ENCODE results near the gene URB1.
"Not testable (repeated sequence)": the region's sequence is repeated elsewhere in the genome, so short reads cannot be mapped to it uniquely, and the experiment has no call there.

URB1 gene

DNA sequence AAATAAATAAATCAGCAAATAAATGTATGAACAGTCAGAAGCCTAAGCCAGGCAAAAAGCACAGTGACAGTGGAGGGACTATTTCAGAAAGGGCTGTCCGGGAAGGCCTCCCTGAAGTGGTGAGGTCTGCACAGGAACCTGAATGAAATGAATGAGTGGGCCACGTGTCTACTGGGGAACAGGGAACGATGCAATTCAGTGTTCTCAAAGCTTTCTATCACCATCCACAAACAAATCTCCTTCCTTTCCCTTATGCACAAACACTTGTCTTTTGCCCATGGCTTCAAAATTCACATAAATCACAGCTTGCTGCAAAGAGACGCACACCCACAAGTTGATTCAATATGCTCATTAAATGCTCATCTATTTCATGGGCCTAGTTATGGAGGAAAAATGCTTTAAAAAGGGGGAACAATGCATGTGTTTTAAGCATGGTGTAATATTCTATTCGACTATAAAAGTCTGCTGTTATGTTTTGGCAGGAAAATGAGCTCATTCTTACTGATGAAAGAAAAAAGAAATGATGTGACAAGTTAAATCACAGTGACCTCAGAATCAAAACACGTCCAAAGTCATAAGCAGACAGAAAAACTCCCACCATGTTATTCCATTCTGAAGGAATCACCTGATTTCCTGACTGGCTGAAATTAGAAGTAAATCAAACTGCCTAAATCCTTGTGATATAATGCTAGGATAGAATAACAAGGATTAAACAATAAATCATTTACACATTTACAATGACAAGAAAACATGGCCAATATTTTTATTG is 21.6 kb downstream of the URB1 start:
- no peak for DNase-seq

DNA sequence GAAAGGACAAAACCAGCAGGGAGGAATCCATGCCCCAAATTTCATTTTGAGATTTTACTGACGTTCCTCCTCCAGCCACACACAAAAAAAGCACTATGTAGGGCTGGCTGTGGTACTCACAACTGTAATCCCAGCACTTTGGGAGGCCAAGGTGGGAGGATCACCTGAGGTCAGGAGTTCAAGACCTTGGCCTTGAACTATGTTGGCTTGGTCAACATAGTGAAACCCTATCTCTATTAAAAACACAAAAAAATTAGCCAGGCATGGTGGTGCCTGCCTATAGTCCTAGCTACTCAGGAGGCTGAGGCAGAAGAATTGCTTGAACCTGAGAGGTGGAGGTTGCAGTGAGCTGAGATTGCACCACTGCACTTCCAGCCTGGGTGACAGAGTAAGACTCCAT is 23.9 kb downstream of the URB1 start:
- not testable (repeated sequence) for DNase-seq

- no peak for DNase-seq
These were observed 24.4 kb downstream of the URB1 start for GRCh38 chr21:32368386-32368785.

GRCh38 chr21:32367158-32367557 is 25.7 kb downstream of the URB1 start:
- no peak for DNase-seq

DNA sequence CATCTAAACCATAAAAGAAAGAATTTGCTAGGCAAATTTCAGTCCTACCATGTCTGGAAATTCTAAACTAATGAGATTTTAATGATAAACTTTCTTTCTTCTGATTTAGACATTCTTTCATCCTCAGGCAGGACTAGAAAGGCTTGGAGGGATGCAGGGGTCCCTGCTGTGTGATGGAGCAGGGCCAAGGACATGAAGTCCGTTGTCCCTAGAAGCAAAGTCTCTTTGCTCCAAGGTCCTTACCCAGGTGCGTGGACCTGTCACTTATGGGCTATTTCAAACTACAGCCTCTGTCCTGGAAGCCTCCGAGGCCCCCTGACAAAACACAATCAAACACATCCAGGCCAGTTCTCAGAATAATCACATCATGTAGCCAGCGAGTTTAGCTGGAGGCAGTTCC is 26.6 kb downstream of the URB1 start:
- DNase-seq: no peak

DNA sequence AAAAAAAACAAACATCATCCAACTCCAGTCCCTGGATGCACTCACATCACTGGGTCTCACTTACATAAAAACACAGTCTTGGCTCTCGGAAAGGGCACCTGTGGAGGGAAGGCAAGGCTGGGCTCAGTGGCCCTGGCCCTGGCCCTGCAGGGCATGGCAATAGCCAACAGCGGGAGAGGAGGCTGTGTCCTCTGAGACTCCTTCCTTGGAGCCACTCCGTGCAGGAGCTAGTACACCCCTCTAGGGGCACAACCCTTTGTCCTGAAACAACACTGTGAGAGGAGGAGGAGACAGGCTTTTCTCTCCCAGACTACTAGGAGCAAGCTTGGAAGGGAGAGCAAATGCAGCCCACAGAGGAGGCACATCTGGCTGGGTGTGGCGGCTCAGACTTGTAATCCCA is 28.0 kb downstream of the URB1 start:
- no peak for DNase-seq

DNA sequence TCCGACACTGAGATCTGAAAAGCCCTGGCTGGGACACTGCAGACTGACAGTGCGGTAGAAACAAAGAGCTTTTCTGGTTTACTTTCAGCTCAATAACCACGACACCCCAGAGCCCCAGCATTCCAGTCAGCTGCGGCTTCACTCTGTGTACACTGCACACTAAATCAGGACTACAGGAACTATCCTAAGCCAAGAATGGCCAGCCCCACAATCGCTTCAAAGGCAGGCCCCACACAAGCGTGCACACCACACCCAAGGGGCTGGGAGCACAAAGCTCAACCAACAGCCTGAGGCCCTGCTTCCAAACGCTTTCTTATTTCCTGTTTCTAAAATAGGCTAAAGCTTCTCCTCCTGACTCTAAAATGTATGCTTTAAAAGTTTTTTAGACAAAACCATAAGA is 28.4 kb downstream of the URB1 start:
- DNase-seq: no peak

- DNase-seq: no peak
These were observed 32.3 kb downstream of the URB1 start for GRCh38 chr21:32360401-32360975.

DNA sequence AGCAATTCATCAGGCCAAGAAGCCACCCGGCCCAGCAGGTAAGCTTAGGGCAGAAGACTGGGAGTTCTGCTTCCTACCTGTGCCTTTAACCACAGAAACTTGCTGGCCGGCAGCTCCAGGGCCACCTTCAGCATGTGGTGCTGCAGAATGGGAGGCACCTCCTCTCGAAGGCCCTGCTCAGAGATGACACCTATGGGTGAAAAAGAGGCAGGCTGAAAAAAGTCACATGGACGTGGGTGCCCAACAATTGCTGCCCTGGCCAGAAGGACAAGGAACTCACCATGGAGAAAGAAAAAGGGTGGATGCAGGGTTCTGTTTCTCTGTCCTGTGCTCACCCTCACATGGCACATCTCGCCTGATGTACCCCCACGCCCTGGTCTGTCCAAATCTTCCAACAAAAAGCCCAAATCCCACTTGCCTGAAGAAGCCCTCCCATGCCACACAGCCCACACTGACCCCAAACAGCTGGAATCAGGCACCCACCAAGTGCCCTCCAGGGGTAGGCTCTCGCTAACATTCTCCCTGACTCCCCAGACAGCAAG is 33.0 kb downstream of the URB1 start:
- DNase-seq: no peak

- no peak for DNase-seq
These were observed 35.9 kb downstream of the URB1 start for GRCh38 chr21:32356874-32357395.

DNA sequence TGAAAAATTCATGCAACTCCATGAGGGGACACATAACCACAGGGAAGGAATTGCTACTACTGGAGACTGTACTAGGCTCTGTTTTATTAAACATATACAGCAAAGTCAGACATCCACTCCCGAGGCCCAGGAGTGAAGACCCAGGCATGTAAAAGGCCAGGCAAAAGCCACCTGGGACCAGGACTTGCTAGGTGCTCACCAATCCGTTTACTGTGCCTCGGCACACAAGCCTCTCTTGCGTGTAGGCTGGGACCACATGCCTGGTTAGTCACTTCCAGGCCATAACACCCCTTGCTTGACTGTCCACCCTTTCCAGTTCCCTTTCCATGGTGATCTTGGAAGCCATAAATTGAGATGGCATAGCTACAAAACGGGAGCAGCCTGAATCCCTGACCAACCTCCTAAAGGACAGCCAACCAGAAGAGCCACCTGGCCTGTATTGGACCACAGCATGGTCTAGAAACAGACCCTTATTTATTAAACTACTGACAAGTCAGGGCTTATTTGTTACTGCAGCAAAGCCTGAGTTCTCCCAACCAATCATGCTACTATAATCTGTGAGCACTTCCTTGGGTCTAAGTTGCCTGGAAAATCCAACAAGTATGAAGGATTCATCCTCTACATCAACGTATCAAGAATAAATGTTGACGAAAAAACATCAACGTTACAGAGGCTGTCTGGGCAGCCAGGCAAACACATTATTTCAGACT is 39.7 kb downstream of the URB1 start:
- no peak for DNase-seq

- DNase-seq: peak; percentile 67
These were observed 40.3 kb downstream of the URB1 start for GRCh38 chr21:32352526-32352925.

DNA sequence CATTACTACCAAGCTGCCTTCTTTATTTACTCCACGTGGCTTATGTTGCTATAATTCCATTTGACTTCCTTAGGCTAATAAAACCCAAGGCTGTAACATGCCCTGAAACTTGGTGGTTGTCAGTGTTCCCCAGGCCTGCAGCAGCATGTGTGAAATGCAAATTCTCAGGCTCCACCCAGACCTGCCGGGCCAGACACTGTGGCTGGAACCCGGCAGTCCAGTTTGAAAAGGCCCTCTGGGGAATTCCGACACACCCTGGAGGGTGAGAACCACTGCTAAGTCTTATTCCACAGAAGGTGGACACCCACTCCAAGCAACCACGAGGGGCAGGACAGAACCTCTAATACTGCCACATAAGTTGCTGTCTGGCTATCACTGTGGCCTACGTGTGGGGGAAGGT is 41.4 kb downstream of the URB1 start:
- no peak for DNase-seq

- DNase-seq: no peak
These were observed 41.8 kb downstream of the URB1 start for GRCh38 chr21:32350981-32351380.

- DNase-seq: no peak
These were observed 42.4 kb downstream of the URB1 start for GRCh38 chr21:32350211-32350980.

DNA sequence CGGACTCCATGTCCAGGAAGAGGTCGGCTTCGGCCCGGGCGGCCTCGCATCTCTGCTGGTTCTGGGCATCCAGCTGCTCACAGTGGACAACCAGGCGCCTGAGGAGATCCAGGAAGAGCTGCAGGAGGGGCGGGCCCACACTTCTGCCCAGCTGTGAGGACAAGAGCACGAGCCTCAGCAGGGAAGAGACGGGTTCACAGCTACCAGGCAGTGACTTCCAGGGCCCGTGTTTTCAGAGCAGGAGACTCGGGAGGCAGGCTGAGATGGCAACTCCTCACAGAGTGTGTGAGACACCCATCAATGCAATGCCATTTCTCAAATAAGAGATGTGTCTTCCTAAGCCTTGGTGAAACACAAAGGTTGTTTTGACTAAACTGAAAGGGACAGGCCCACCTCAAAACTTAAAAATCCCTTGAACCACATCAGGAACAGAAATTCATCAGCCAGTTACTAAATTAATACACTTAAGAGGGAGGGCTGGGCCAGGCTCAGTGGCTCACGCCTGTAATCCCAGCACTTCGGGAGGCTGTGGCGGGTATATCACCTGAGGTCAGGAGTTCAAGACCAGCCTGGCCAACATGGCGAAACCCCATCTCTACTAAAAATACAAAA is 43.4 kb downstream of the URB1 start:
- no peak for DNase-seq

DNA sequence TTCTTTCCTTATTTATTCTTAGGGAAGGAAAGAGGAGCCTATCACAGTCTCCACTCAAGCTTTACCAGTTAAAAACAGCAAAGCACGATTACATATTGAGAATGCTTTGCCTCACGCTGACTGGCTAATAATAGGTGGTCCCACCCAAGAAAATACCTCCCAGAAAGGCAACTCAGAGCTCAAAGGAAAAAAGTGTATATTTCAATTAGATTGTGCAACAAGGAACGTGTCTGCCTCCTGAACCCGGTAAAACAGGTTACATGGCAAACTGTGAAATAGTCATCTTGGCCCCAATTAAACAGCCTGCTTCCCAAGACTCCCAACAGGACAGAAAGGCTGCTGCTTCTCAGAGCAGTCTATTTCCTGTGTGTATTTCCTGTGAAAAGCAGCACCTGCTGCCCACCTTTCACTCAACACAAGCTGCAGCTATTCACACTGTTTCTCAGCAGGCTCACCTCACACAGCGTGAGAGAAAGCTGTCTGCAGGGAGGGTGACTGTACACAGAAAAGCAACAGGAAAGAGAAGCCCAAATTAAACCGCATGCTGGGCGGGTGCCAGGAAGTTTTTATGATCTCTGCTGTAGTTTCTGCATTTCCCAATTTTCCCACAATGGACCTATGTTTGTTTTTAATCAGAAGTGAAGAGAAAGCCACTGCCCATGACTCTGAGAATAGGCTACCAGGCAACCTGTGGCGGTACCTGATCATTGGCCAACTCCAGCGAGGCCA is 44.0 kb downstream of the URB1 start:
- no peak for DNase-seq

- no peak for DNase-seq
These were observed 44.8 kb downstream of the URB1 start for GRCh38 chr21:32347977-32348376.

DNA sequence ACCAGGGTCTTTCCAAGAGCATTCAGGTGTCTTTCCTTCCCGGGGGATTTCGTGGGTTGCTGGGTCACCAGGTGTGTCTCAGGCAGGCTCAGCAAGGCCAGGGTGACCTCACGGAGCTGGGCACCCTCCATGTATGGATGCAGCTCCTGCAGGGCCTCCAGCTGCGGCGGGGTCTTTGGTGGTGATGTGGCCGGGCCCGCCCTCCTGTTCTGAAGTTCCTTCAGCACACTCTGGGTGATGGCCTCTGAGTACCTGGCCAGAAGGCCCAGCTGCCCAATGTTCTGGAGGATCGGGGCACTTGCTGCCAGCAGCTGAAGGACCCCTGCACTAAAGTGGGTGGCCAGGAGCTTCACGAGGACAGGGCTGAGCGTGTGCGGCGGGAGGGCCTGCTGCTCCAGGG is 45.5 kb downstream of the URB1 start:
- DNase-seq: no peak

DNA sequence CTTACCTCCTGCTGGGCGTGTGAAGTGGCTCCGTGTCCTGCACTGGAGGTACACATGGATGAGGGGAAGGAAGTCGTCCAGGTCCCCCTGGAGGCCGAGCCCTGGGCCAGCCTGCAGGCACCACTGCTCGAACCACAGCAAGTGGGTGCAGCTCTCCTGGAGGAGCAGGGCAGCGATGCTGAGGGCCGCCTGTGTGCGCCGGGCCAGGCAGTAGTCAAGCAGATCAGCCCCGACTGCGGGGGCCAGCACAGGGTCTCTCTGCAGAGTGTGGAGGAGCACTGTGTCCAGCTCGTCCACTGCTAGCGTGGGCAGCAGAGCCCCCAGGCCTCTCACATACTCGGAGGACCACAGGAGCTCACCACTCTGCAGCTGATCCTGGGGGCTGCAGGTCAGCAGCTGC is 45.9 kb downstream of the URB1 start:
- no peak for DNase-seq
